ENCODE data around the gene AKAP6.
"Not testable (repeated sequence)": the region's sequence is repeated elsewhere in the genome, so short reads cannot be mapped to it uniquely, and the experiment has no call there.

The AKAP6 gene

GRCh38 chr14:32576088-32576795 is 247.1 kb downstream of the AKAP6 start:
- TF ChIP-seq, protein P1, sequence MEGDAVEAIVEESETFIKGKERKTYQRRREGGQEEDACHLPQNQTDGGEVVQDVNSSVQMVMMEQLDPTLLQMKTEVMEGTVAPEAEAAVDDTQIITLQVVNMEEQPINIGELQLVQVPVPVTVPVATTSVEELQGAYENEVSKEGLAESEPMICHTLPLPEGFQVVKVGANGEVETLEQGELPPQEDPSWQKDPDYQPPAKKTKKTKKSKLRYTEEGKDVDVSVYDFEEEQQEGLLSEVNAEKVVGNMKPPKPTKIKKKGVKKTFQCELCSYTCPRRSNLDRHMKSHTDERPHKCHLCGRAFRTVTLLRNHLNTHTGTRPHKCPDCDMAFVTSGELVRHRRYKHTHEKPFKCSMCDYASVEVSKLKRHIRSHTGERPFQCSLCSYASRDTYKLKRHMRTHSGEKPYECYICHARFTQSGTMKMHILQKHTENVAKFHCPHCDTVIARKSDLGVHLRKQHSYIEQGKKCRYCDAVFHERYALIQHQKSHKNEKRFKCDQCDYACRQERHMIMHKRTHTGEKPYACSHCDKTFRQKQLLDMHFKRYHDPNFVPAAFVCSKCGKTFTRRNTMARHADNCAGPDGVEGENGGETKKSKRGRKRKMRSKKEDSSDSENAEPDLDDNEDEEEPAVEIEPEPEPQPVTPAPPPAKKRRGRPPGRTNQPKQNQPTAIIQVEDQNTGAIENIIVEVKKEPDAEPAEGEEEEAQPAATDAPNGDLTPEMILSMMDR (IDR thresholded peaks at IDR 0.05; ENCODE audit: insufficient read depth, low read depth, low read length, missing control alignments): peak; percentile 92
- no peak overlapping the region for H3K4me3 ChIP-seq (ENCODE audit: low read depth, low read length)
- DNase-seq (ENCODE audit: low read depth): peak; percentile 65

GRCh38 chr14:32576977-32577376 is 247.9 kb downstream of the AKAP6 start:
- TF ChIP-seq, protein P1 (IDR thresholded peaks at IDR 0.05; ENCODE audit: insufficient read depth, low read depth, low read length, missing control alignments): no peak
- no peak overlapping the region for H3K4me3 ChIP-seq (ENCODE audit: low read depth, low read length)
- DNase-seq (ENCODE audit: low read depth): no peak

GRCh38 chr14:32578181-32578580 is 249.1 kb downstream of the AKAP6 start:
- DNase-seq (ENCODE audit: low read depth): peak; percentile 27
- TF ChIP-seq, protein P1 (IDR thresholded peaks at IDR 0.05; ENCODE audit: insufficient read depth, low read depth, low read length, missing control alignments): no peak
- H3K4me3 ChIP-seq (ENCODE audit: low read depth, low read length): no peak overlapping the region

- not testable (repeated sequence) for DNase-seq (ENCODE audit: low read depth); H3K4me3 ChIP-seq (ENCODE audit: low read depth, low read length)
These were observed 254.3 kb downstream of the AKAP6 start for GRCh38 chr14:32583427-32583826.

- no peak for DNase-seq (ENCODE audit: low read depth)
- no peak overlapping the region for H3K4me3 ChIP-seq (ENCODE audit: low read depth, low read length)
- TF ChIP-seq, protein P1 (IDR thresholded peaks at IDR 0.05; ENCODE audit: insufficient read depth, low read depth, low read length, missing control alignments): no peak
These were observed 255.0 kb downstream of the AKAP6 start for GRCh38 chr14:32584079-32584478.

DNA sequence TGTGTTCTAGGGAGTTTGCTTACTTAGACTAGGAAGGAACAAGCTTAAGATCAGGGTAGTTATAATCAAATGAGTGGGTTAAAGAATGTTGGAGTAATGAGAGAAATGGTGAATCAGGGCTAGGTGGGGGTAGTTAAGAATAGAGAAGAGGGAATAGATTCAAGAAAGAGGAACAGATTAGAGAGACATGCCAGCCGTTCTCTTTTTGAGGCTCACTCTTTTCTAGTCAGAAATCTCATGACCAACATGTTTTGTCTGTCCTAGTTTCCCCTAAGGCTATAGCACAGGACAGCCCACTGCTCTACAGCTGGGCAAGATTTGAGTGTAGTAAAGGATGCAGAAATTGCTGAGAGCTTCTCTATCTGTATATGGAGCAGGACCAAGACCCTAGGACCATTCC is 258.4 kb downstream of the AKAP6 start:
- no peak overlapping the region for H3K4me3 ChIP-seq (ENCODE audit: low read depth, low read length)
- DNase-seq (ENCODE audit: low read depth): no peak
- TF ChIP-seq, protein P1 (IDR thresholded peaks at IDR 0.05; ENCODE audit: insufficient read depth, low read depth, low read length, missing control alignments): no peak

- H3K4me3 ChIP-seq (ENCODE audit: low read depth, low read length): no peak overlapping the region
- peak; percentile 66 for DNase-seq (ENCODE audit: low read depth)
- TF ChIP-seq, protein P1 (IDR thresholded peaks at IDR 0.05; ENCODE audit: insufficient read depth, low read depth, low read length, missing control alignments): peak; percentile 72
These were observed 259.6 kb downstream of the AKAP6 start for GRCh38 chr14:32588448-32589320.

All from GM12865 (cell line).